Mesothelial cell of epicardium (in vitro differentiated cells): ENCODE results near the gene TECPR1. TPM values are rescaled to one million over a fixed set of nuclear protein-coding genes. Genes with fewer than 3 reads are reported as not detected.

Experiments used
- DNase-seq, 2 experiments: peaks; one replicate each; pipeline ENCODE4 v3.0.0; 2021; ENCODE audit warnings: low spot score in 2 of 2; ENCODE audit not compliant: unreplicated experiment in 2 of 2
- H3K27ac Mint-ChIP-seq: 2 replicates; pipeline ENCODE4 v1.8.0; 2021; ENCODE audit warnings: mixed read lengths
- H3K27me3 Mint-ChIP-seq: 2 replicates; pipeline ENCODE4 v1.8.0; 2021; ENCODE audit warnings: low read depth, mixed read lengths
- H3K36me3 Mint-ChIP-seq: 2 replicates; pipeline ENCODE4 v1.8.0; 2021; ENCODE audit warnings: mixed read lengths
- H3K4me1 Mint-ChIP-seq: 2 replicates; pipeline ENCODE4 v1.8.0; 2021; ENCODE audit warnings: mixed read lengths
- H3K4me3 Mint-ChIP-seq: 2 replicates; pipeline ENCODE4 v1.8.0; 2021; ENCODE audit warnings: mild to moderate bottlenecking, moderate library complexity, mixed read lengths
- H3K9me3 Mint-ChIP-seq: 2 replicates; pipeline ENCODE4 v1.8.0; 2021; ENCODE audit warnings: mixed read lengths
- CTCF ChIP-seq: fragments of 200-600 bp; sonication (generic); IDR thresholded peaks from one replicate; pipeline ENCODE4 v1.5.0; 2021; ENCODE audit warnings: antibody characterized with exemption; ENCODE audit not compliant: unreplicated experiment
- total RNA-seq: library from RNA; stranded (reverse); gene quantifications from 3 replicates; pipeline ENCODE4 v1.2.1, GENCODE V29; 2021

The TECPR1 gene
- total RNA-seq, 1 donor from 2014 or later = 38.0 TPM

- Mint-ChIP-seq H3K27me3 (no peaks in the 10 kb centered on the region), H3K4me1 (no peaks in the 10 kb centered on the region), H3K4me3 (no peak overlapping the region), H3K36me3 (peaks cover 4% of the 10 kb centered on the region), H3K27ac (no peak overlapping the region), H3K9me3 (no peaks in the 10 kb centered on the region)
- TF ChIP-seq CTCF = no peak
- DNase-seq = no peak
These were observed 39.7 kb upstream of the TECPR1 start for GRCh38 chr7:98291717-98292116.

GRCh38 chr7:98289333-98289875 lies 37.4 kb upstream of the TECPR1 start:
- H3K27me3 Mint-ChIP-seq = no peaks in the 10 kb centered on the region
- no peak overlapping the region for H3K27ac Mint-ChIP-seq
- no peak for TF ChIP-seq CTCF
- H3K36me3 Mint-ChIP-seq = peaks cover 4% of the 10 kb centered on the region
- peaks cover 16% of the 10 kb centered on the region for H3K4me1 Mint-ChIP-seq
- H3K9me3 Mint-ChIP-seq = no peaks in the 10 kb centered on the region
- no peak overlapping the region for H3K4me3 Mint-ChIP-seq
- no peak for DNase-seq

- no peak for TF ChIP-seq CTCF
- Mint-ChIP-seq H3K4me1 (peaks cover 28% of the 10 kb centered on the region), H3K27me3 (no peaks in the 10 kb centered on the region), H3K27ac (no peak overlapping the region), H3K4me3 (no peak overlapping the region), H3K36me3 (peaks cover 4% of the 10 kb centered on the region), H3K9me3 (no peaks in the 10 kb centered on the region)
- DNase-seq = no peak
These were observed 36.2 kb upstream of the TECPR1 start for GRCh38 chr7:98288064-98288823.

- peaks cover 35% of the 10 kb centered on the region for H3K4me1 Mint-ChIP-seq
- peaks cover 7% of the 10 kb centered on the region for H3K36me3 Mint-ChIP-seq
- H3K27ac Mint-ChIP-seq = peak overlapping the region; percentile 50
- H3K4me3 Mint-ChIP-seq = no peak overlapping the region
- no peak for TF ChIP-seq CTCF
- H3K27me3 Mint-ChIP-seq = no peaks in the 10 kb centered on the region
- H3K9me3 Mint-ChIP-seq = no peaks in the 10 kb centered on the region
- DNase-seq = no peak
These were observed 35.5 kb upstream of the TECPR1 start for GRCh38 chr7:98287486-98287959.

- Mint-ChIP-seq H3K27me3 (no peaks in the 10 kb centered on the region), H3K4me1 (peaks cover 38% of the 10 kb centered on the region), H3K4me3 (no peak overlapping the region), H3K36me3 (peaks cover 5% of the 10 kb centered on the region), H3K9me3 (no peaks in the 10 kb centered on the region), H3K27ac (peak overlapping the region; percentile 50)
- TF ChIP-seq CTCF = no peak
- DNase-seq = no peak
These were observed 34.9 kb upstream of the TECPR1 start for GRCh38 chr7:98286701-98287485.
